ENCODE results near the gene ZNF467. TPM values are rescaled to one million over a fixed set of nuclear protein-coding genes. Genes with fewer than 3 reads are reported as not detected.
A peak's percentile ranks its signal among the peaks of the same experiment; 100 is the strongest.

Gene ZNF467
- total RNA-seq, 1 experiment from 2014 or later, result 11.3 TPM

- RAD21 ChIA-PET (ENCODE audit: low non-redundant PET in 1 of 2, low total read pairs in 2 of 2, uncharacterized antibody in 2 of 2, unreplicated experiment in 2 of 2), result interaction anchor here (1.2 to 1.6 kb wide), 4 partner anchors 9 to 80 kb away, joined by 3 to 20 read pairs (median 8); no protein-coding TSS in a partner anchor
- Histone ChIP-seq H3K4me3 (replicated peaks in 1 of 2; ENCODE audit: low read depth in 1 of 2, low read length in 2 of 2) (peak overlapping the region; percentile 51 to 57), H3K9me3 (ENCODE audit: control insufficient read depth in 1 of 2, insufficient read depth in 1 of 2, low read depth in 1 of 2, low read length in 2 of 2) (no peaks in the 10 kb centered on the region), H2AFZ (ENCODE audit: low read depth, low read length, poor library complexity, severe bottlenecking) (peak overlapping the region; percentile 97), H3K4me1 (ENCODE audit: control insufficient read depth in 1 of 2, insufficient read depth in 2 of 2, low read length in 2 of 2) (peaks cover 5 to 13% of the 10 kb centered on the region in 2 experiments; a peak in 3 of 4 replicates), H3K27me3 (ENCODE audit: insufficient read depth, low read length) (no peaks in the 10 kb centered on the region), H3K27ac (ENCODE audit: low read depth, low read length) (no peak overlapping the region), H3K4me2 (ENCODE audit: low read length) (peak overlapping the region; percentile 88), H4K20me1 (ENCODE audit: insufficient read depth) (no peaks in the 10 kb centered on the region), H3K9me2 (ENCODE audit: insufficient read depth) (no peaks in the 10 kb centered on the region), H3K79me2 (ENCODE audit: insufficient read depth, low read length) (no peaks in the 10 kb centered on the region), H3K9ac (ENCODE audit: low read length) (peak overlapping the region; percentile 32; the same call in 1 of the 2 replicates), H3K36me3 (ENCODE audit: control insufficient read depth in 1 of 2, insufficient read depth in 2 of 2, low read length in 2 of 2) (no peaks in the 10 kb centered on the region)
- CTCF ChIA-PET, result interaction anchor here (0.6 to 1.4 kb wide), 15 partner anchors 9 to 143 kb away, joined by 3 to 62 read pairs (median 4); no protein-coding TSS in a partner anchor
- DNase-seq (ENCODE audit: low read depth, low spot score) (peak; percentile 47), ATAC-seq (peak; percentile 95)
- BruUV-seq (replicated peaks), result no TSS peak
- intact Hi-C loops (cut with micrococcal nuclease), result loop anchor here (1.0 to 2.0 kb wide), 3 partner anchors 73 to 117 kb away; no protein-coding TSS in a partner anchor
- POLR2A ChIA-PET, result interaction anchor here (1.2 to 1.3 kb wide), 2 partner anchors 10 to 79 kb away, joined by 3 to 6 read pairs; no protein-coding TSS in a partner anchor
- TF ChIP-seq FOSL1 (IDR thresholded peaks at IDR 0.05; ENCODE audit: low read depth) (no peak), ELF1 (IDR thresholded peaks at IDR 0.05; ENCODE audit: borderline replicate concordance, low read depth) (no peak), RAD21 (IDR thresholded peaks at IDR 0.05; ENCODE audit: low read depth) (peak; percentile 89), SRF (IDR thresholded peaks at IDR 0.05; ENCODE audit: low read depth) (peak; percentile 30; the same call in 1 of the 2 replicates), CTCF (IDR thresholded peaks at IDR 0.05 in 2 of 3, conservative IDR thresholded peaks at IDR 0.05 in 1 of 3; ENCODE audit: borderline replicate concordance in 1 of 3, insufficient read depth in 1 of 3, low read depth in 2 of 3, low read length in 2 of 3) (peak; percentile 88 to 92 (median 92))
Observed at GRCh38 chr7:149742075-149742701, 31.2 kb downstream of the ZNF467 start.

All from HCT116 (cell line).